ENCODE results near the gene COX4I2. TPM values are rescaled to one million over a fixed set of nuclear protein-coding genes. Genes with fewer than 3 reads are reported as not detected.

COX4I2 gene
- total RNA-seq, 1 experiment from 2014 or later, result not detected

DNA sequence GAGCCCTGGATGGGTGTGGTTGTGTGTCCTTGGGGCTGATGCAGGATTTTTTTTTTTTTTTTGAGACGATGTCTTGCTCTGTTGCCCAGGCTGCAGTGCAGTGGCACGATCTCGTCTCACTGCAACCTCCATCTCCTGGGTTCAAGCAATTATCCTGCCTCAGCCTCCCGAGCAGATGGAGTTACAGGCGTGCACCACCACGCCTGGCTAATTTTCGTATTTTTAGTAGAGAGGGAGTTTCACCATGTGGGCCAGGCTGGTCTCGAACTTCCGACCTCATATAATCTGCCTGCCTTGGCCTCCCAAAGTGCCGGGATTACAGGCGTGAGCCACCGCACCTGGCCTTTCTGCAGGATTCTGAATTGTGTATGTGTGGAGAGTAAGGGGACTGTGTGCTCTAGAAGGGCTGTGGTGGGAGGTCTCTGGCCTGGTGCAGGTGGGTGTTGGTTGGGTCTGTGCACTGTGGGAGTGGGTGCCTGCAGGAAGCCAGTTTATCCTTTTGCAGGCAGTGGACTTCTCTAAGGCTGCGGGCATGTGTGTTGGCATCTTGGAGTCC, 43.6 kb upstream of the COX4I2 start:
- Histone ChIP-seq H3K36me3 (ENCODE audit: insufficient read depth, low read length, poor library complexity, severe bottlenecking) (no peaks in the 10 kb centered on the region), H3K9me3 (ENCODE audit: low read depth, low read length, poor library complexity, severe bottlenecking) (no peaks in the 10 kb centered on the region), H3K27me3 (replicated peaks; ENCODE audit: insufficient read depth, low read depth, low read length, poor library complexity) (no peaks in the 10 kb centered on the region), H3K4me1 (ENCODE audit: insufficient read depth, low read length, poor library complexity, severe bottlenecking) (no peaks in the 10 kb centered on the region), H3K4me3 (ENCODE audit: low read depth, low read length, poor library complexity, severe bottlenecking) (no peak overlapping the region), H3K27ac (ENCODE audit: low read depth, low read length, poor library complexity, severe bottlenecking) (no peak overlapping the region)
- TF ChIP-seq EZH2 (IDR thresholded peaks at IDR 0.05; ENCODE audit: borderline replicate concordance, low read depth, low read length, poor library complexity, severe bottlenecking), result no peak
- TF ChIP-seq, protein P1, sequence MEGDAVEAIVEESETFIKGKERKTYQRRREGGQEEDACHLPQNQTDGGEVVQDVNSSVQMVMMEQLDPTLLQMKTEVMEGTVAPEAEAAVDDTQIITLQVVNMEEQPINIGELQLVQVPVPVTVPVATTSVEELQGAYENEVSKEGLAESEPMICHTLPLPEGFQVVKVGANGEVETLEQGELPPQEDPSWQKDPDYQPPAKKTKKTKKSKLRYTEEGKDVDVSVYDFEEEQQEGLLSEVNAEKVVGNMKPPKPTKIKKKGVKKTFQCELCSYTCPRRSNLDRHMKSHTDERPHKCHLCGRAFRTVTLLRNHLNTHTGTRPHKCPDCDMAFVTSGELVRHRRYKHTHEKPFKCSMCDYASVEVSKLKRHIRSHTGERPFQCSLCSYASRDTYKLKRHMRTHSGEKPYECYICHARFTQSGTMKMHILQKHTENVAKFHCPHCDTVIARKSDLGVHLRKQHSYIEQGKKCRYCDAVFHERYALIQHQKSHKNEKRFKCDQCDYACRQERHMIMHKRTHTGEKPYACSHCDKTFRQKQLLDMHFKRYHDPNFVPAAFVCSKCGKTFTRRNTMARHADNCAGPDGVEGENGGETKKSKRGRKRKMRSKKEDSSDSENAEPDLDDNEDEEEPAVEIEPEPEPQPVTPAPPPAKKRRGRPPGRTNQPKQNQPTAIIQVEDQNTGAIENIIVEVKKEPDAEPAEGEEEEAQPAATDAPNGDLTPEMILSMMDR (conservative IDR thresholded peaks at IDR 0.05; ENCODE audit: low read depth, low read length), result no peak
- ChIA-PET POLR2A (ENCODE audit: low non-redundant PET) (no interaction called here), CTCF (no interaction called here)
- no peak for DNase-seq (ENCODE audit: low spot score)
- intact Hi-C loops (cut with micrococcal nuclease; ENCODE audit: unreplicated experiment), result no loop called here
- no TSS peak for BruUV-seq (replicated peaks)

DNA sequence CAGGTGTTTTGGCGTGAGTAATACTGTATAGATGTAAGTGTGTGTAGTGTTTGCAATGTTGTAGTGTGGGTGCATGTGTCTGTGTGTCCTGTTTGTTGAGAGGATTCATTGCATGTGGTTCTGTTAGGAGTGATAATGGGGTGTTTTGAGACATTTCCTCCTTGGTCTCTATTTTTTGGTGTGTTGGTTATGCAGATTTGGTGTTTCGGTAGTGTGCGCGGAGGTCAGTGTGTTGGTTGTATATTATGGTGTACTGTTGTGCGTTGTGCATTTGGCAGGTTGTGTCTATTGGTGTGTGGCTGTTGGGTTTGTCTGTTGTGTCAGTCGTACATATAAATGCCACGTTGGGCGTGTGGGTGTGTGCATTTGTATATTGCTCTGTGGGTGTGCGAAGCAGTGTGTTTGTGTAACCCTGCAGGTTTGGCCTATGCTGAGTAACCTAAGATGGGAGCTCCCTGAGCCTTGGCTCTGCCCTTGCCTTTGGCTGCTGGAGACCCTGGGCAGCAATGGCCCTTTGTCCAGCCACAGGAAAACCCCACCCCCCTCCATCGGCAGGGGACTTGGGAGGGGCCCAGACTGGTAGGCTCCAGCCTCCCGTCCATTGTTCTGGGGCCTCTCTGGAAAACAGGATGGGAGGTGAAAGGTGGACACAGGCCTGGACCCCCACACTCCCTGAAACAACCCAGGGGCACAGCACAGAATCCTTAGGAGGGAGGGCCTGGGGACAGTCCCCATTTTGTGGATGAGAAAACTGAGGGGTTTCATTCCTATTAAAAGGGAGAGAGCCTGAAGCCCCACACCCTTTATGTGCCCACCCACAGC, 42.9 kb upstream of the COX4I2 start:
- DNase-seq (ENCODE audit: low spot score), result no peak
- CTCF ChIA-PET, result no interaction called here
- H3K4me3 ChIP-seq (ENCODE audit: low read depth, low read length, poor library complexity, severe bottlenecking), result no peak overlapping the region
- no TSS peak for BruUV-seq (replicated peaks)
- no peak for TF ChIP-seq EZH2 (IDR thresholded peaks at IDR 0.05; ENCODE audit: borderline replicate concordance, low read depth, low read length, poor library complexity, severe bottlenecking)
- TF ChIP-seq, protein P1 (conservative IDR thresholded peaks at IDR 0.05; ENCODE audit: low read depth, low read length), result no peak
- H3K9me3 ChIP-seq (ENCODE audit: low read depth, low read length, poor library complexity, severe bottlenecking), result no peaks in the 10 kb centered on the region
- no peaks in the 10 kb centered on the region for H3K4me1 ChIP-seq (ENCODE audit: insufficient read depth, low read length, poor library complexity, severe bottlenecking)
- no peak overlapping the region for H3K27ac ChIP-seq (ENCODE audit: low read depth, low read length, poor library complexity, severe bottlenecking)
- POLR2A ChIA-PET (ENCODE audit: low non-redundant PET), result no interaction called here
- no peaks in the 10 kb centered on the region for H3K27me3 ChIP-seq (replicated peaks; ENCODE audit: insufficient read depth, low read depth, low read length, poor library complexity)
- intact Hi-C loops (cut with micrococcal nuclease; ENCODE audit: unreplicated experiment), result no loop called here
- no peaks in the 10 kb centered on the region for H3K36me3 ChIP-seq (ENCODE audit: insufficient read depth, low read length, poor library complexity, severe bottlenecking)

DNA sequence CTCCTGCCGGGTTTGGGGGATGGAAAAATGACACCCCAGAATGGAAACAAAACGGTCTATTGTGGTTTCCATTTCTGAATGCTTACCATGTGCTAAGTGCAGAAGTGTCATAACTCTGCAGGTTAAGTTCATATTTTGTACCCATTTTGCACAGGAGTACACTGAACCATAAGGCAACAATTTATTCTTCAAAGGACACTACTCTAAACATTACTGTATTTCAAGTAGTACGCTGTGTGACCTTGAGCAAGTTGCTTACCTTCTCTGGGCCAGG, 42.4 kb upstream of the COX4I2 start:
- TF ChIP-seq EZH2 (IDR thresholded peaks at IDR 0.05; ENCODE audit: borderline replicate concordance, low read depth, low read length, poor library complexity, severe bottlenecking), result no peak
- TF ChIP-seq, protein P1 (conservative IDR thresholded peaks at IDR 0.05; ENCODE audit: low read depth, low read length), result no peak
- intact Hi-C loops (cut with micrococcal nuclease; ENCODE audit: unreplicated experiment), result no loop called here
- Histone ChIP-seq H3K27ac (ENCODE audit: low read depth, low read length, poor library complexity, severe bottlenecking) (no peak overlapping the region), H3K9me3 (ENCODE audit: low read depth, low read length, poor library complexity, severe bottlenecking) (no peaks in the 10 kb centered on the region), H3K36me3 (ENCODE audit: insufficient read depth, low read length, poor library complexity, severe bottlenecking) (no peaks in the 10 kb centered on the region), H3K27me3 (replicated peaks; ENCODE audit: insufficient read depth, low read depth, low read length, poor library complexity) (no peaks in the 10 kb centered on the region), H3K4me3 (ENCODE audit: low read depth, low read length, poor library complexity, severe bottlenecking) (no peak overlapping the region), H3K4me1 (ENCODE audit: insufficient read depth, low read length, poor library complexity, severe bottlenecking) (no peaks in the 10 kb centered on the region)
- ChIA-PET POLR2A (ENCODE audit: low non-redundant PET) (no interaction called here), CTCF (no interaction called here)
- DNase-seq (ENCODE audit: low spot score), result no peak
- BruUV-seq (replicated peaks), result no TSS peak

Measured in A673 (cell line).